H1 (cell line): Measurements from ENCODE around the gene COL4A3. TPM values are rescaled to one million over a fixed set of nuclear protein-coding genes. Genes with fewer than 3 reads are reported as not detected.

Source experiments
- polyA plus RNA-seq, 7 experiments: library from polyadenylated mRNA; depleted of rRNA in 3 of 7; stranded (reverse) in 5 of 7; unstranded in 2 of 7; fragments of >200 nt in 5 of 7; fragments of 200-250 nt in 2 of 7; gene quantifications; 1 replicate in 5 of 7; 2 replicates in 1 of 7; 4 replicates in 1 of 7; pipeline versions ENCODE4 v1.2.1 to v1.2.3, GENCODE V29; 2011 to 2013; ENCODE audit warnings: missing spikeins in 2 of 7, mixed read lengths in 2 of 7
- total RNA-seq: library from RNA; stranded (reverse); fragmentation: NEBNext Ultra II Directional; extraction: Animal tissue kit (Norgen Biotek cat#: 25700); gene quantifications from 2 replicates; pipeline ENCODE4 v1.2.1, GENCODE V29; 2021
- TF ChIP-seq, protein P1 (sequence below): IDR thresholded peaks from 2 replicates; pipeline ENCODE4 v1.6.1; 2011; ENCODE audit warnings: low read length, improper control_type of control experiment

The COL4A3 gene
- total and polyA plus RNA-seq, 2 of the 8 experiments (the other 6 are each of a cell fraction or from before 2014, with no cell fraction given) = 0.12 to 0.17 TPM

DNA sequence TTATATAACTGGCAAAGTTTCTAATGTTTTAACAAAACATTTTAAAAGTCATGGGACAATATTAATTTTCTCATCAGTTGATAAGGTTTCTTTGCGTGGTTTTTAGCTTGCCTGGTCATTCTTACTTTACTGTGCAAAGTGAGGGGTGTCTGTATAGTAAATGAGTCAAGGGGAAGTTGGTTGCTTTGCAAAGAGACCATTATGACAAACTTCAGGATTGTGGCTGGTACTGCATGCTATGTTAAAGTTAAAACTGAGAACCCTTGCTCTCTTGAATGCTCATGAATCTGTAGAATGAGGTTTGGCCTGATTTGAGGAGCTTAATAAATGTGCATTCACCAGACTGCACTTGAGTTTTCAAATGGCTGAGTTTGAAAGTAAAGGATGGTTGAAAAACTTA lies 47.4 kb upstream of the COL4A3 start (continued):
- TF ChIP-seq, protein P1, sequence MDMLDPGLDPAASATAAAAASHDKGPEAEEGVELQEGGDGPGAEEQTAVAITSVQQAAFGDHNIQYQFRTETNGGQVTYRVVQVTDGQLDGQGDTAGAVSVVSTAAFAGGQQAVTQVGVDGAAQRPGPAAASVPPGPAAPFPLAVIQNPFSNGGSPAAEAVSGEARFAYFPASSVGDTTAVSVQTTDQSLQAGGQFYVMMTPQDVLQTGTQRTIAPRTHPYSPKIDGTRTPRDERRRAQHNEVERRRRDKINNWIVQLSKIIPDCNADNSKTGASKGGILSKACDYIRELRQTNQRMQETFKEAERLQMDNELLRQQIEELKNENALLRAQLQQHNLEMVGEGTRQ = no peak
